H1 (cell line): ENCODE data around the gene PGA5. TPM values are rescaled to one million over a fixed set of nuclear protein-coding genes. Genes with fewer than 3 reads are reported as not detected.

Source experiments
- ASH2L ChIP-seq: fragments of 200-600, 300-600 bp; sonication (generic); IDR thresholded peaks from one replicate; pipeline ENCODE4 v1.7.1; 2017; ENCODE audit warnings: low read length
- BCL11A ChIP-seq, 2 experiments: IDR thresholded peaks; one replicate each; pipeline ENCODE4 v1.6.1; 2011; ENCODE audit warnings: low read depth in 2 of 2, low read length in 2 of 2, mild to moderate bottlenecking in 2 of 2
- CREB1 ChIP-seq: IDR thresholded peaks from 2 replicates; pipeline ENCODE4 v1.6.1; 2012; ENCODE audit warnings: inconsistent platforms
- CTBP2 ChIP-seq: IDR thresholded peaks from 2 replicates; pipeline ENCODE4 v1.7.0; 2011; ENCODE audit warnings: borderline replicate concordance, mild to moderate bottlenecking, moderate library complexity, mixed read lengths, low read length; ENCODE audit not compliant: insufficient read depth, insufficient read length
- CTCF ChIP-seq, 3 experiments: IDR thresholded peaks; 1 replicate in 2 of 3; 2 replicates in 1 of 3; pipeline versions ENCODE4 v1.5.1 to v1.6.1; 2011; ENCODE audit warnings: low read length in 3 of 3, mild to moderate bottlenecking in 3 of 3, inconsistent platforms in 2 of 3, low read depth in 1 of 3, moderate library complexity in 1 of 3; ENCODE audit not compliant: insufficient read depth in 1 of 3; ENCODE audit errors: control extremely low read depth in 1 of 3
- HDAC2 ChIP-seq, 2 experiments: fragments of 300-600 bp in 1 of 2; sonication (generic) in 1 of 2; IDR thresholded peaks; 2 replicates each; pipeline ENCODE4 v1.6.1; 2011 to 2012; ENCODE audit warnings: low read depth in 2 of 2, low read length in 2 of 2, mild to moderate bottlenecking in 2 of 2, moderate library complexity in 2 of 2, borderline replicate concordance in 1 of 2, inconsistent platforms in 1 of 2
- JUND ChIP-seq: IDR thresholded peaks from 2 replicates; pipeline ENCODE4 v1.6.1; 2011; ENCODE audit warnings: mild to moderate bottlenecking, improper control_type of control experiment, low read length
- KDM4A ChIP-seq: IDR thresholded peaks from one replicate; pipeline ENCODE4 v1.7.1; 2012; ENCODE audit warnings: low read depth, mild to moderate bottlenecking, moderate library complexity, low read length, inconsistent platforms; ENCODE audit not compliant: severe bottlenecking
- POLR2A ChIP-seq, 2 experiments: IDR thresholded peaks; 1 replicate in 1 of 2; 2 replicates in 1 of 2; pipeline ENCODE4 v1.6.1; 2011; ENCODE audit warnings: low read depth in 2 of 2, low read length in 2 of 2, mild to moderate bottlenecking in 2 of 2; ENCODE audit errors: control extremely low read depth in 1 of 2
- POU5F1 ChIP-seq: IDR thresholded peaks from 2 replicates; pipeline ENCODE4 v1.6.1; 2011; ENCODE audit warnings: low read depth, mild to moderate bottlenecking, low read length, moderate library complexity
- RFX5 ChIP-seq: IDR thresholded peaks from 2 replicates; pipeline ENCODE4 v1.6.1; 2011; ENCODE audit warnings: low read depth, low read length, improper control_type of control experiment, borderline replicate concordance
- SIN3A ChIP-seq, 2 experiments: IDR thresholded peaks in 1 of 2; conservative IDR thresholded peaks in 1 of 2; 2 replicates each; pipeline ENCODE4 v1.6.1; 2011 to 2012; ENCODE audit warnings: low read length in 2 of 2, improper control_type of control experiment in 1 of 2, low read depth in 1 of 2, mild to moderate bottlenecking in 1 of 2
- SP4 ChIP-seq: IDR thresholded peaks from 2 replicates; pipeline ENCODE4 v1.6.1; 2012; ENCODE audit warnings: low read length, inconsistent platforms
- TAF1 ChIP-seq: IDR thresholded peaks from 2 replicates; pipeline ENCODE4 v1.6.1; 2011; ENCODE audit warnings: mild to moderate bottlenecking, low read depth, low read length
- TAF7 ChIP-seq: optimal IDR thresholded peaks from 2 replicates; pipeline ENCODE3; 2011; ENCODE audit warnings: low read depth, mild to moderate bottlenecking, inconsistent platforms, low read length, moderate library complexity, borderline replicate concordance
- TBP ChIP-seq: IDR thresholded peaks from 2 replicates; pipeline ENCODE4 v1.6.1; 2011; ENCODE audit warnings: low read depth, low read length, improper control_type of control experiment
- polyA plus RNA-seq, 7 experiments: library from polyadenylated mRNA; depleted of rRNA in 3 of 7; stranded (reverse) in 5 of 7; unstranded in 2 of 7; fragments of >200 nt in 5 of 7; fragments of 200-250 nt in 2 of 7; gene quantifications; 1 replicate in 5 of 7; 2 replicates in 1 of 7; 4 replicates in 1 of 7; pipeline versions ENCODE4 v1.2.1 to v1.2.3, GENCODE V29; 2011 to 2013; ENCODE audit warnings: missing spikeins in 2 of 7, mixed read lengths in 2 of 7
- total RNA-seq: library from RNA; stranded (reverse); fragmentation: NEBNext Ultra II Directional; extraction: Animal tissue kit (Norgen Biotek cat#: 25700); gene quantifications from 2 replicates; pipeline ENCODE4 v1.2.1, GENCODE V29; 2021
- TF ChIP-seq, protein P1 (sequence below): IDR thresholded peaks from 2 replicates; pipeline ENCODE4 v1.6.1; 2011; ENCODE audit warnings: low read depth, mild to moderate bottlenecking, low read length; ENCODE audit not compliant: insufficient read depth

Gene PGA5
- total and polyA plus RNA-seq, 2 of the 8 experiments (the other 6 are each of a cell fraction or from before 2014, with no cell fraction given): 0.67 to 2.0 TPM

- TF ChIP-seq CTCF (IDR thresholded peaks at IDR 0.05; ENCODE audit: control extremely low read depth in 1 of 3, insufficient read depth in 1 of 3, low read depth in 1 of 3, low read length in 3 of 3) (0 out of 4 replicates have a peak, but pooled peaks of 1 of the 3 experiments have one; percentile 10), JUND (no peak), HDAC2 (IDR thresholded peaks at IDR 0.05; ENCODE audit: borderline replicate concordance in 1 of 2, low read depth in 2 of 2, low read length in 2 of 2) (peak in 1 of 2 experiments; percentile 2; a peak in 2 of 4 replicates), RFX5 (no peak), SP4 (no peak), CREB1 (peak; percentile 54), POLR2A (IDR thresholded peaks at IDR 0.05; ENCODE audit: control extremely low read depth in 1 of 2, low read depth in 2 of 2, low read length in 2 of 2) (peak in 1 of 2 experiments; percentile 26; a peak in 2 of 3 replicates), ASH2L (peak; percentile 43), KDM4A (peak; percentile 95), TAF7 (no peak), POU5F1 (no peak), TBP (0 out of 2 replicates have a peak, but pooled peaks have one; percentile 48), TAF1 (peak; percentile 45; the same call in 1 of the 2 replicates), BCL11A (IDR thresholded peaks at IDR 0.05; ENCODE audit: low read depth in 2 of 2, low read length in 2 of 2) (no peak), SIN3A (conservative IDR thresholded peaks at IDR 0.05 in 1 of 2, IDR thresholded peaks at IDR 0.05 in 1 of 2; ENCODE audit: low read depth in 1 of 2, low read length in 2 of 2) (peak in 1 of 2 experiments; percentile 5; a peak in 1 of 4 replicates), CTBP2 (no peak)
- TF ChIP-seq, protein P1, sequence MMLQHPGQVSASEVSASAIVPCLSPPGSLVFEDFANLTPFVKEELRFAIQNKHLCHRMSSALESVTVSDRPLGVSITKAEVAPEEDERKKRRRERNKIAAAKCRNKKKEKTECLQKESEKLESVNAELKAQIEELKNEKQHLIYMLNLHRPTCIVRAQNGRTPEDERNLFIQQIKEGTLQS: no peak
Observed at GRCh38 chr11:61294717-61295595, 54.0 kb downstream of the PGA5 start, which contains the start of gene VWCE (continued).
